HCT116 (cell line): ENCODE measurements around the gene COL5A1.

ENCODE experiments used
- POLR2A ChIP-seq: IDR thresholded peaks from 2 replicates; pipeline ENCODE4 v1.7.0; 2011; ENCODE audit warnings: borderline replicate concordance; ENCODE audit not compliant: insufficient read depth, insufficient read length; ENCODE audit errors: extremely low read depth
- POLR2AphosphoS5 ChIP-seq: IDR thresholded peaks from 2 replicates; pipeline ENCODE4 v1.6.1; 2011; ENCODE audit warnings: mild to moderate bottlenecking, low read depth, low read length, moderate library complexity
- SIN3A ChIP-seq: IDR thresholded peaks from 2 replicates; pipeline ENCODE4 v1.6.1; 2012; ENCODE audit warnings: low read depth
- SP1 ChIP-seq: IDR thresholded peaks from 2 replicates; pipeline ENCODE4 v1.6.1; 2012; ENCODE audit warnings: low read depth
- TF ChIP-seq, protein P1 (sequence below), 3 experiments: fragments of 200-600 bp in 1 of 3; sonication (generic) in 1 of 3; IDR thresholded peaks in 2 of 3; conservative IDR thresholded peaks in 1 of 3; 2 replicates each; pipeline ENCODE4 v1.5.1; 2012 to 2017; ENCODE audit warnings: low read depth in 2 of 3, low read length in 2 of 3, antibody characterized with exemption in 1 of 3, borderline replicate concordance in 1 of 3, control low read depth in 1 of 3, mild to moderate bottlenecking in 1 of 3, mixed read lengths in 1 of 3, mixed run types in 1 of 3, moderate library complexity in 1 of 3; ENCODE audit not compliant: insufficient read depth in 1 of 3

GRCh38 chr9:134704498-134704897 lies 62.9 kb downstream of the COL5A1 start:
- no peak for TF ChIP-seq SIN3A
- no peak for TF ChIP-seq POLR2A
- TF ChIP-seq, protein P1, sequence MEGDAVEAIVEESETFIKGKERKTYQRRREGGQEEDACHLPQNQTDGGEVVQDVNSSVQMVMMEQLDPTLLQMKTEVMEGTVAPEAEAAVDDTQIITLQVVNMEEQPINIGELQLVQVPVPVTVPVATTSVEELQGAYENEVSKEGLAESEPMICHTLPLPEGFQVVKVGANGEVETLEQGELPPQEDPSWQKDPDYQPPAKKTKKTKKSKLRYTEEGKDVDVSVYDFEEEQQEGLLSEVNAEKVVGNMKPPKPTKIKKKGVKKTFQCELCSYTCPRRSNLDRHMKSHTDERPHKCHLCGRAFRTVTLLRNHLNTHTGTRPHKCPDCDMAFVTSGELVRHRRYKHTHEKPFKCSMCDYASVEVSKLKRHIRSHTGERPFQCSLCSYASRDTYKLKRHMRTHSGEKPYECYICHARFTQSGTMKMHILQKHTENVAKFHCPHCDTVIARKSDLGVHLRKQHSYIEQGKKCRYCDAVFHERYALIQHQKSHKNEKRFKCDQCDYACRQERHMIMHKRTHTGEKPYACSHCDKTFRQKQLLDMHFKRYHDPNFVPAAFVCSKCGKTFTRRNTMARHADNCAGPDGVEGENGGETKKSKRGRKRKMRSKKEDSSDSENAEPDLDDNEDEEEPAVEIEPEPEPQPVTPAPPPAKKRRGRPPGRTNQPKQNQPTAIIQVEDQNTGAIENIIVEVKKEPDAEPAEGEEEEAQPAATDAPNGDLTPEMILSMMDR (IDR thresholded peaks at IDR 0.05 in 2 of 3, conservative IDR thresholded peaks at IDR 0.05 in 1 of 3; ENCODE audit: borderline replicate concordance in 1 of 3, insufficient read depth in 1 of 3, low read depth in 2 of 3, low read length in 2 of 3) = no peak
- TF ChIP-seq POLR2AphosphoS5 = no peak
- no peak for TF ChIP-seq SP1
